GM10248 (cell line): ENCODE data around the gene MMAB.
A peak's percentile ranks its signal among the peaks of the same experiment; 100 is the strongest.

ENCODE experiments used
- CTCF ChIA-PET: fragments of 300-600 bp; sonication (Branson Sonifier 250); formaldehyde crosslinking; extraction: SDS; loops from one replicate; lab custom pipeline; 2021; ENCODE audit warnings: antibody characterized with exemption; lab: Yijun Ruan, JAX
- POLR2A ChIA-PET: fragments of 350-650 bp; sonication (Branson Sonifier 250); formaldehyde crosslinking; extraction: SDS; loops from one replicate; lab custom pipeline; 2020; ENCODE audit warnings: antibody characterized with exemption; lab: Yijun Ruan, JAX
- DNase-seq: peaks from one replicate; pipeline ENCODE4 v3.0.0; 2012; ENCODE audit errors: extremely low spot score
- CTCF ChIP-seq: IDR thresholded peaks from 2 replicates; pipeline ENCODE4 v1.5.1; 2012; ENCODE audit warnings: mild to moderate bottlenecking, low read depth; ENCODE audit errors: extremely low read depth, missing control alignments, control extremely low read depth

The MMAB gene

DNA sequence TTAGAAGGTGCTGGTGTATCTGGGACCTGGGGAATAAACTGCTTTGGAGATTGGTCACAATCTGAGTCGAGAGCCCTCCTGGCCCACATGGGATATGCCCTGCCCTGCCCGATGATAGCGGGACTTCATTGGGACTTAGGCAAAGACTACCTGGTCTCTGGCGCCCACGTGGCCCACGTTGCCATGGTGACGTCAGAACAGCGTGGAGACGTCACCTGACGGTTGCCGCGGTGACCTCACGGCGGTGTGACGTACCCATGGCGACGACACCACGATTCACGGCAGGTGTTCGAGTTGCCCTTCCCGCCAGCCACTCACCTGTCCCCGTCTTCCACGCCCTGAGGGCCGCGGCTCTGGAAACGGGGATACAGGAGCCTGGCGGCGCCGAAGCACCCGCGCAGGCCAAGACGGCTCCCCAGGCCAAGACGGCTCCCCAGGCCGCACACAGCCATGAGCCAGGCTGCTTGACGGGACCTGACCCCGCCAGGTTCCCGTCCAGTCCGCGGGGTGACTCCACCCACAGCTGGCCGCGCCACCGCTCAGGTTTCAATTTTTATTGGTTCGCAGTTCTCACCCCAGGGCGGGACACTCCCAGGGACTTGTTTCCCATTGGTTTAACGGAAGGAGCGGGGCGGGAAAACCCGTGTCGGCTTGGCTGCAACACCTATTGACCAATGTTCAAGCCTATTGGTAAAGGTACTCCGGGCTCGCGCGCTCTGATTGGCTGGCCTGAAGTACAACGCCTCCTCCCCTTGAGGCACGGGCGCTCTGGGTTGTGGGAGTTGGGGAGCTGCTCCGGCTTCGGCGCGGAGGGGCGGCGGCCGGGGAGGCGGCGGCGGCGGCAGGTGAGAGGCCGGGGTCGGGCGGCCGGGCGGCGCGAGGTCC is at the start of gene MMAB, which contains the start of gene MVK:
MMAB (minus strand) TSS at position 476 of the 885 bp plus-strand sequence; CDS start at position 452, 24 bp downstream.
MVK (plus strand) TSS at position 766 of the 885 bp plus-strand sequence. CDS start 1,029 bp downstream, outside the sequence.
- TF ChIP-seq CTCF = no peak
- POLR2A ChIA-PET = no interaction called here
- CTCF ChIA-PET = interaction anchor here (0.7 to 5.4 kb wide), 6 partner anchors 14 to 56 kb away, joined by 3 to 41 read pairs (median 4); no protein-coding TSS in a partner anchor
- peak; percentile 99 for DNase-seq

- no peak for DNase-seq
- TF ChIP-seq CTCF = no peak
- ChIA-PET CTCF (no interaction called here), POLR2A (interaction anchor here (0.5 kb wide), 1 partner anchor 1559 kb away, joined by 4 read pairs; no protein-coding TSS in a partner anchor)
These were observed 48.6 kb upstream of the MMAB start for GRCh38 chr12:109621901-109622364.

DNA sequence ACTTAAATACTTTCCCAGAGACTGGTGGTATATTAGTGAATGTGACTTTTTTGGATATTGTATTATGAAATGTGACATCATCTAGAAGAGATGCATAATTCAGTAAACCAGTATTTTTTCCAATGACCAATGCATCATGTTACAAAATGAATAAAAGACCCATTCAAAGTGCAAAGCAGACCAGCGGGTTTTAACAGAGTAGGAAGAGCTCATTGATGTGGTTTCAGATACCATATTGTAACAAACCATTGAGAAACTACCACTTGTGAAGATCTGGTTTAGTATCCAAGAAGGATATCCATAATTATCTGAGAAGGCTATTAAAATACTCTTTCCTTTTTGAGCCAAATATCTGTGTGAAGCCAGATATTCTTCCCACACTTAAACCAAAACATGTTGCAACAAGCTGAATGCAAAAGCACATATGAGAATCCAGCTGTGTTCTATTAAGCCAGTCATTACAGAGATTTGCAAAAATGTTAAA is 47.9 kb upstream of the MMAB start:
- TF ChIP-seq CTCF = no peak
- ChIA-PET CTCF (interaction anchor here (2.1 kb wide), 1 partner anchor 23 kb away, joined by 5 read pairs; no protein-coding TSS in a partner anchor), POLR2A (no interaction called here)
- DNase-seq = no peak

GRCh38 chr12:109619002-109619604 is 45.8 kb upstream of the MMAB start:
- no peak for DNase-seq
- POLR2A ChIA-PET = no interaction called here
- CTCF ChIA-PET = interaction anchor here (1.4 kb wide), 1 partner anchor 22 kb away, joined by 3 read pairs; no protein-coding TSS in a partner anchor
- no peak for TF ChIP-seq CTCF

DNA sequence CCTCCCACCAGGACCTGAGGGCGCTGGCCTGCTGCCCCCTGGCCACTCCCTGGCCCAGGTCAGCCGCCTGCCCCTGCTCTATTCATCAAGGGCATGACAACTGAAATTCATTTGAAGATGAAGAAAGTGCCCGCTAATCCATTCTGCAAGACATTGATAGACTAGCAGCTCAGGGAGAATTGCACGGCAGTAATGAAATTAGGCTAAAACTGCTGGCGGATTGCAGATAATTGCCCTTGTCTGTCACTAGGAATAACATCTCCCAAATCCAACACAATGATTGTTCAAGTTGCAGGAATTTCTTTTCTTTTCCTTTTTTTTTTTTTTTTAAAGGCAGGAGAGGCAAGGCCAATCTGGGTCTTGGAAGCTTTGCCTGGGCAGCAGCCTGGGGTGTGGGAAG is 44.8 kb upstream of the MMAB start:
- ChIA-PET POLR2A (no interaction called here), CTCF (no interaction called here)
- no peak for DNase-seq
- TF ChIP-seq CTCF = no peak

- no peak for DNase-seq
- ChIA-PET CTCF (interaction anchor here (1.6 kb wide), 1 partner anchor 20 kb away, joined by 9 read pairs; no protein-coding TSS in a partner anchor), POLR2A (no interaction called here)
- no peak for TF ChIP-seq CTCF
These were observed 44.2 kb upstream of the MMAB start for GRCh38 chr12:109617491-109617890.
